ENCODE measurements around the gene BIRC3.

The BIRC3 gene

DNA sequence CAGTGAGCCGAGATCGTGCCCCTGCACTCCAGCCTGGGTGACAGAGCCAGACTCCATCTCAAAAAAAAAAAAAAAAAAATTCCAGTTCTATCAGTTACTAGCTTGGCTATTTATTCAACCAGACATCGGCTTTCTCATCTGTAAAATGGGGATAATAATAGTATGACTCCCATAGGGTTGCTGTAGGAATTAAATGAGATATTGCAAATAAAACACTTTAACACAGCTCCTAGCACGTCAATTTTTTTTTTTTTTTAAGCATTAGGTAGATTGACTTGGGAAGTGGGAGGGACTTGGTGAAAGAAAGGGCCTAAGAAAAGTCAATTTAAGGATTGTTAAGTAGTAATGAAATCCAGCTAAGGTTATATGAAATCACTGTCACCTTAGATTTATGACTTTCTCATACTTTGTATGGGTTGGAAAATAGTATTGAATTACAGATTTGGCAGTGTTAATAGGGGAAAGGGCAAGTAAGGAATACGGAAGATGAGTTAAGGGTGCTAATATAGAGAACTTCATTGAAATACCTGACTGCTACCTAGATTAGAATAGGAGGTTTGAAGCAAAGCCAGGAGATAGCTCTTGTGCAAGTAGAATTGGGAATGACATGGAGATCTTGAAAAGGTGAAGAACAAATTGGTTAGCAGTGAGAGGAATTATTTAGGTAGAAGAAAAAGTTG lies 58.6 kb downstream of the BIRC3 start:
- DNase-seq (ENCODE audit: low spot score) = no peak

- DNase-seq (ENCODE audit: low spot score) = no peak
Observed at GRCh38 chr11:102377891-102378290, 60.6 kb downstream of the BIRC3 start.

DNA sequence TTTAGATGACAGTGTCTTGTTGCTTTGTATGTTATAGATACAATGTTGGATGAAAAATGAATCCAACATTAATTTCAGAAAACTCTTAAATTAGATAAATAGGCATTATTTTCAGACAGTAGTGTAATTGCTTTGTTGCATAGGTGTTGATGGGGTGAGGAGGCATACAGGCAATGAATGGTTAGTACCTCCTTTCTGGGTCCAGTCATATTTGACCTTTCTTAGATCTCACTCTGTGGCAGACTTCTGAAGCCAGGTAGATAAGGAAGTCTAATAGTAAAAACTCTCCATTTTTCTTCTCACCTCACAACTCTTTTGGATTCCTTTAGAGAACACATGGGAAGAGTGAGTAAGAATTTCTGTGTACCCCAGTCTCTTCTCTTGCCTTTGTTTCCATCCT lies 61.5 kb downstream of the BIRC3 start:
- DNase-seq (ENCODE audit: low spot score) = no peak

GRCh38 chr11:102382384-102382783 lies 65.1 kb downstream of the BIRC3 start:
- DNase-seq (ENCODE audit: low spot score) = no peak

DNA sequence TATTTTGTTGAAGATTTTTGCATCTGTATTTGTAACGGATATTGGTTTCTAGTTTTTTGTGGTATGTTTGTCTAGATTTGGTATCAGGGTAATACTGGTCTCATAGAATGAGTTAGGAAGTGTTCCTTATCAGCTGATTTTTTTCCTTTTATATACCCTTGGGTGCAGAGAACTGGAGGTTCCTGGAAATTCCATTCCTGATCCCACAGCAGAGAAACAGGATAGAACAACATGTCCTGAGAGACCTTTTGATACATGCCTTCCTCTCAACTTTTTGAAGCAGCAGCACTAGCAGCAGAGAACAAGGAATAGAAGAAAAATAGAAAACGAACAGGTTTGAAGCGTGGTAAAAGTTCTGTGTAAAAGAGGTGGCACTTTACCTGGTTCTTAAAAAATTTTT lies 66.6 kb downstream of the BIRC3 start:
- no peak for DNase-seq (ENCODE audit: low spot score)

GRCh38 chr11:102384419-102385079 lies 67.3 kb downstream of the BIRC3 start:
- DNase-seq (ENCODE audit: low spot score) = no peak

GRCh38 chr11:102385085-102386007 lies 68.1 kb downstream of the BIRC3 start:
- no peak for DNase-seq (ENCODE audit: low spot score)

DNA sequence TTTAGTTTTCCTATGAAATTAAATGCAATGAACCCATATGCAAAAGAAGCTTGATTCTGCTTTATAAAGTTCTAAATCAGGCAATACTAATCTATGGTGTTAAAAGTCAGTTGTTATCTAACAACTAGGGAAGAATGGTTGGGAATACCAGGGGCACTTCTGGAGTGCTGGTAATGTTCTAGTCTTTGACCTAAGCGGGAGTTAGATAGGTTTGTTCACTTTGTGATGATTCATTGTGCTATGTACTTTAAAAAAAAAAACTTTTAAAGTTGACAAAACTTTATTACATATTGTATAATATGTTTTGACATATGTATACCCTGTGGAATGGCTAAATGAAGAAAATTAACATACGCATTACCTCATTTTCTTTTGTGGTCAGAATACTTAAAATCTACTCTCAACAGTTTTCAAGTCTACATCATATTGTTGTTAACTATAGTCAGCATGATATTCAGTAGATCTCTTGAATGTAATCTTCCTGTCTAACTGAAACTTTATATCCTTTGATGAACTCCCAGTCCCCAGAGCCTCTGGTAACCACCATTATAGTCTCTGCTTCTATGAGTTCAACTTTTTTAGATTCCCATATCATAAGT lies 69.0 kb downstream of the BIRC3 start:
- no peak for DNase-seq (ENCODE audit: low spot score)

DNA sequence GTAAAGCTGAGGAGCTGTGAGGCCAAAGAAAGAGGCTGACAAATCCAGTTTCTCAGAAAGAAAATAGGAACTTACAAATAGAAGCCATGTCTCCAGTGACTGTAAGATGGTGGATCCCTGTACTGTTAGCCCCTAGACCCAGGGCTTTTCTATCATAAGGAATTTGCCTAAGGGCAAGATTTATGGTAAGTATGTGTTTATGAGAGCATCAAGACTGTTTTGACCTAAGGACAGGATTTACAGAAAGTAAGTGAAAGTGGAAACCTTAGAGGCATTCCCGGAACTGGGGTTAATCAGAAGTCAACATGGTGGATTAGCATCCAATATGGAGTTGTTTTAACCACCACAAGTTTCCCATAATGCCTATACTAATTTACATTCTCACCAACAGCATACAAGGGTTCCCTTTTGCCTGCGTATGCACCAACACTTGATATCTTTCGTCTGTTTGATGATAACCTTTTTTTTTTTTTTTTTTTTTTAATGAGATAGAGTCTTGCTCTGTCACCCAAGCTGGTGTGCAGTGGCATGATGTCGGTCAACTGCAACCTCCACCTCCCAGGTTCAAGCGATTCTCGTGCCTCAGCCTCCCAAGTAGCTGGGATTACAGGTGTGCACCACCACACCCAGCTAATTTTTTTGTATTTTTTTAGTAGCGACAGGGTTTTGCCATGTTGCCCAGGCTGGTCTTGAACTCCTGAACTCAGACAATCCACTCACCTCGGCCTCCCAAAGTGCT lies 69.9 kb downstream of the BIRC3 start:
- no peak for DNase-seq (ENCODE audit: low spot score)

Measured in AG08396 (cell line).